ENCODE data around the gene CYP2J2. TPM values are rescaled to one million over a fixed set of nuclear protein-coding genes. Genes with fewer than 3 reads are reported as not detected.
"Not testable (repeated sequence)": the region's sequence is repeated elsewhere in the genome, so short reads cannot be mapped to it uniquely, and the experiment has no call there.

CYP2J2 gene
- total RNA-seq, 4 donors from 2014 or later, result 2.4 to 8.7 (median 3.2) TPM

GRCh38 chr1:59924653-59925052 is 1.9 kb downstream of the CYP2J2 start:
- in situ Hi-C loops (cut with MboI; ENCODE audit: low sequenced_read_pairs in 4 of 4), result loop anchor here in 2 of 4 donors (25.0 kb wide), 2 partner anchors 1187 to 1212 kb away; partner anchors contain the start of gene MYSM1 (in 1 of the 2)
- intact Hi-C loops (cut with DNase I; ENCODE audit: low total_unique reads), result loop anchor here (5.0 to 10.0 kb wide), 2 partner anchors 400 to 882 kb away; no protein-coding TSS in a partner anchor

DNA sequence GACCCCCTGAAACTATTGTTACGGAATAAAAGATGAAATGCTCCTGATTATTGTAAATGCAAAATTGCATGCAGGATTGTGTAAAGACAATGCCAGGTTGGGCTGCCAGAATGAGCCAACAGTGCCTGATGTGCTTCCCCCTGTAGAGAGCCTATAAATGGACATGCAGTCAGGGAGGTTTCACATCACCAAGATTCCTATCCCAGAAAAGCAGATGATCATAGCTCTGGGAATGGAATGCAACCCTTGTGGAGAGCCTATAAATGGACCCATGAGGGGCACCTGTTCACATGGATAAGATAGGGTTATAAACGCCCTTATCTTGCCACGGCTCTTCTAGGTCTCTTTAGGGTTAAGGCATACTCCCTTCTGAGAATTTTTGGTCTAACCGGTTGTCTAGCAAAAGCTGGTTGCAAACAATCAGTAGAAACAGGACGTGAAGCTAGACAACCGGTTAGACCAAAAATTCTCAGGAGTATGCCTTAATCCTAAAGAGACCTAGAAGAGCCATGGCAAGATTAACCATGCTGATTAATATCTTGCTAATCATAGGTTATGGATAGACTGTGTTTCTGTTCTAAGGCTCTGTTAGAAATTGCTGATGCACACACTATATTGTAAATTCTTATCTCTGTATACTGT is 5.2 kb downstream of the CYP2J2 start:
- Histone ChIP-seq H3K4me1 (peaks cover 16 to 22% of the 10 kb centered on the region in 2 donors), H3K4me3 (peak overlapping the region in 3 of 4 donors; percentile 4 to 36 (median 21)), H3K27ac (peak overlapping the region; percentile 31 to 82 (median 72))
- ATAC-seq, result peak in 1 of 2 donors; percentile 53
- intact Hi-C loops (cut with DNase I; ENCODE audit: low total_unique reads), result loop anchor here (10.0 kb wide), 1 partner anchor 397 kb away; no protein-coding TSS in a partner anchor
- H3K27me3 ChIP-seq; in situ Hi-C loops (cut with MboI; ENCODE audit: low sequenced_read_pairs in 4 of 4); H3K36me3 ChIP-seq; H3K9me3 ChIP-seq: not testable (repeated sequence)
- DNase-seq, result peak in 1 of 2 donors; percentile 65

More at GRCh38 chr1:59924653-59925052, 1.9 kb downstream of the CYP2J2 start:
- peaks cover 0 to 8% (median 0%) of the 10 kb centered on the region in 3 donors for H3K9me3 ChIP-seq
- TF ChIP-seq POLR2A (IDR thresholded peaks at IDR 0.05) (no peak), CTCF (IDR thresholded peaks at IDR 0.05 in 4 of 5, conservative IDR thresholded peaks at IDR 0.05 in 1 of 5) (no peak)
- H3K4me1 ChIP-seq, result peaks cover 15 to 24% of the 10 kb centered on the region in 2 donors
- H3K27ac ChIP-seq, result no peak overlapping the region
- ATAC-seq (no peak), DNase-seq (no peak)
- no peaks in the 10 kb centered on the region for H3K36me3 ChIP-seq
- no peak overlapping the region for H3K4me3 ChIP-seq
- no peaks in the 10 kb centered on the region for H3K27me3 ChIP-seq

DNA sequence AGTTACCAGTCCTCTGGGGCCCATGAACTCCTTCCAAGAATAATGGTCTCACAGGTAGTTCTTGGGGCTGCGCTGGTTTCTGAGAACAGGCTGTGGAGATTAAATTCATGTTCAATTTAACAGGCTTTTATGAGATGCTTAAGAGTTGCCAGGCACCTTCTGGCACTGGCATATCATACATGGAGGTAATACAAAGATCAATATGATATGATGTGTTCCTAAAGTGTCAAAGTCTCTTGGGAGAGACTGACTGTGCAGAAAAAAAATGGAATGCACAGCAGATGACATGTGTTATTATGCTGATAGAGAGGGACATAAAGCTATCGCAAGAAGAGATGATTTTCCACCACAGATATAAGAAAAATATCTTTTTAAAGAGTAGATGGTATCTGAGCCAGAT is 6.8 kb downstream of the CYP2J2 start:
- Histone ChIP-seq H3K4me1 (peaks cover 19 to 22% of the 10 kb centered on the region in 2 donors), H3K9me3 (peaks cover 0 to 6% (median 0%) of the 10 kb centered on the region in 3 donors), H3K4me3 (no peak overlapping the region), H3K27me3 (no peaks in the 10 kb centered on the region), H3K27ac (peak overlapping the region in 2 of 4 donors; percentile 73 to 82), H3K36me3 (no peaks in the 10 kb centered on the region)
- intact Hi-C loops (cut with DNase I; ENCODE audit: low total_unique reads) (loop anchor here (10.0 kb wide), 1 partner anchor 395 kb away; no protein-coding TSS in a partner anchor), in situ Hi-C loops (cut with MboI; ENCODE audit: low sequenced_read_pairs in 4 of 4) (no loop called here)
- no peak for DNase-seq
- ATAC-seq, result no peak
- TF ChIP-seq CTCF (IDR thresholded peaks at IDR 0.05 in 4 of 5, conservative IDR thresholded peaks at IDR 0.05 in 1 of 5) (no peak), POLR2A (IDR thresholded peaks at IDR 0.05) (no peak)

DNA sequence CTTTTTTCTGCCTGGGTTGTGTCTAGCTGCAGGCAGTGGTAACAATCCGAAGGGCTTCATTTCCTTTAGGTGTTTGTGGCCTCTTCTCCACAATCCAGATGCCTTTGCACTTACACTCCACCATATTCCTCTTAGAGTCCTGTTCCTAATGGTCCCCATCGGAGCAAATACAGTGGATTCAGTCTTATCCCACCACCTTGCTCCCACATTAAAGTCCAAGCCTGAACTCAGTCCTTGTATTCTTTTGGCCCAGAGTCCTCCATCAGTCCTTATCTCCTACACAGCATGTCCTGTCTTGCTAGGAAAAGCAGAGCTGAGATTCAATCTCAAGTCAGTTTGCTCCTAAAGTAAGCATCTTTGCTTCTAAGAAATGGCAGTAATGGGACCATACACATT is 8.8 kb downstream of the CYP2J2 start:
- intact Hi-C loops (cut with DNase I; ENCODE audit: low total_unique reads) (no loop called here), in situ Hi-C loops (cut with MboI; ENCODE audit: low sequenced_read_pairs in 4 of 4) (no loop called here)
- H3K9me3 ChIP-seq, result no peaks in the 10 kb centered on the region
- TF ChIP-seq CTCF (IDR thresholded peaks at IDR 0.05 in 4 of 5, conservative IDR thresholded peaks at IDR 0.05 in 1 of 5) (no peak), POLR2A (IDR thresholded peaks at IDR 0.05) (no peak)
- H3K4me3 ChIP-seq, result no peak overlapping the region
- DNase-seq, result no peak
- H3K36me3 ChIP-seq, result no peaks in the 10 kb centered on the region
- H3K27ac ChIP-seq, result no peak overlapping the region
- no peak for ATAC-seq
- H3K27me3 ChIP-seq, result no peaks in the 10 kb centered on the region
- H3K4me1 ChIP-seq, result peaks cover 19% of the 10 kb centered on the region in 2 donors

DNA sequence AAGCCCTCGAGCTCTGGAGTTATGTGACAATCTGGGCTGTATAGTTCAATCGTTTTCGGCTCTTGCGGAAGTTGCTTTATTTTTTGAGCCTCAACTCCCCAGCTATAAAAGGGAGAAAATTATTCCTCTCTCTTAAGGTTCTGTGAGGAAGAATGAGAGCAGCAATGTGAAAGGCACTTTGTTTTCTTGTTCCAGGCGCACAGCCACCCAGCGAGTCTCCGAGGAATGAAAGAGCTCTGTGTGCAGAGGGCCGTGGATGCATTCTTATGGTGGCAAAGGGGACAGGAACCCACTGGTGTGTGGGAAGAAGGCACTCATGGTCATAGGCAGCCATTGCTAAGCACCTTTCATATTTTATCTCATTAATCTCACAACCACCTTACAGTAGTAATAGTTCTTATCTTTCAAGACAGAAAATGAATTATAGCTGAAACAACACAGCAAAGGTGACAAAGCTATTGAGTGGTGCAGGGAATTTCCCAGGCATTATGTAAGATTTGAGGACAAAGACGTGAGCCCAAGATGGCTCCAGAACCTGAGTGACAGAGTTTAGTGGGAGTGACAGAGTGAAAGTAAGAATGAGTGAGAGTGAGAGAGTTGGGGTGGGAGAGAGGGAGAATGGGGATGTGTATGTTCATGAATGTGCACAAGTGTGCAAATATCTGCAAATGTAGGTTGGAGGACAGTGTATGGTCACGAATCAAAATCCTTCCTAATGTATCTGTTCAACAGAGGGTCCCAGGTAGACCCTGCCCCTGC is 9.4 kb downstream of the CYP2J2 start:
- intact Hi-C loops (cut with DNase I; ENCODE audit: low total_unique reads), result no loop called here
- peaks cover 19% of the 10 kb centered on the region in 2 donors for H3K4me1 ChIP-seq
- ATAC-seq, result no peak

More for the DNA sequence above, 9.4 kb downstream of the CYP2J2 start:
- no peak for TF ChIP-seq POLR2A (IDR thresholded peaks at IDR 0.05)
- TF ChIP-seq CTCF (IDR thresholded peaks at IDR 0.05 in 4 of 5, conservative IDR thresholded peaks at IDR 0.05 in 1 of 5), result no peak
- in situ Hi-C loops (cut with MboI; ENCODE audit: low sequenced_read_pairs in 4 of 4), result no loop called here
- no peak overlapping the region for H3K4me3 ChIP-seq
- no peak overlapping the region for H3K27ac ChIP-seq
- no peaks in the 10 kb centered on the region for H3K36me3 ChIP-seq
- H3K9me3 ChIP-seq, result no peaks in the 10 kb centered on the region
- H3K27me3 ChIP-seq, result no peaks in the 10 kb centered on the region
- no peak for DNase-seq
